Activated CD8-positive, alpha-beta memory T cell treated with anti-CD3 and anti-CD28 coated beads, Interleukin-2, amount 50 U/mL, for 48 hours (primary cell): ENCODE measurements around the gene GLIS1.
A peak's percentile ranks its signal among the peaks of the same experiment; 100 is the strongest.

Experiments used
- DNase-seq: peaks from one replicate; pipeline ENCODE4 v3.0.0-alpha.2; 2020

GLIS1 gene

DNA sequence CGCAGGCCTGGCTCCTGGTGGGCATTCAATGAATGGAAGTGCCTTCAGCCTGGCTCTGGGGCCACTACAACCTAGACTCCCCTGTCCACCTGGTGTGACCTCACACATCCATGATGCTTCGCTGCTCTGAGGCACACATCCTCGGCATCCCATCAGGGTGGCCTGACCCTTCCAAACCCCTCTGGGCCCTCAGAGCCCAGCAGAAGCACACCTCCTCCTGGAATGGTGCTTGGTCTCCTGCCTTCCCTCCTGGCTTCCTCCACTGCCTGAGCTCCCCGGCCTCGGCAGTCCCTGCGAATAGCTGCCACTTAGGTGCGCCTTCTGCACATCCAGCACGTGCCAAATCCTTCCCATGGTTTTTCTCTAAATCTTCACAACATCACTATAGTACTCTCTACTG, 133.8 kb downstream of the GLIS1 start:
- no peak for DNase-seq

GRCh38 chr1:53604291-53604919, 134.6 kb downstream of the GLIS1 start:
- DNase-seq: no peak

- DNase-seq: no peak
These were observed 135.5 kb downstream of the GLIS1 start for GRCh38 chr1:53603431-53603830.

- DNase-seq: no peak
These were observed 136.8 kb downstream of the GLIS1 start for GRCh38 chr1:53601867-53602775.

GRCh38 chr1:53601031-53601745, 137.8 kb downstream of the GLIS1 start:
- no peak for DNase-seq

- DNase-seq: no peak
These were observed 138.4 kb downstream of the GLIS1 start for GRCh38 chr1:53600561-53600960.

GRCh38 chr1:53600001-53600400, 139.0 kb downstream of the GLIS1 start:
- DNase-seq: no peak

- DNase-seq: no peak
These were observed 139.5 kb downstream of the GLIS1 start for GRCh38 chr1:53599481-53599880.

DNA sequence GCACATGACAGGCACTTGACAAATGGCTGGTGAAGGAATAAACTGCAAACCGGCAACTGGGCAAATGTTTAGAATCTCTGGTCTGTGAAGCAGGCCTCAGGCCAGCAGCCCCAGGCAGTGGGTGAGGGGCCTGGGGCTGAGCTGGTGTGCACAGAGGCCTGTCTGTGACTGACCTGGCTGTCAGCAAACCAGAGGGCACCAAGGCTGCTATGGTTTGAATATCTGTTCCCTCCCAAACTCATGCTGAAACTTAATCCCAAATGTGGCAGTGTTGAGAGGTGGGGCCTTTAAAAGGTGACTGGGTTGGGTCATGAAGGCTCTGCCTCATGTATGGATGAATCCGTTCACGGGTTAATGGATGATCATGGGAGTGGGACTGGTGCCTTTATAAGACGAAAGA, 140.0 kb downstream of the GLIS1 start:
- no peak for DNase-seq

GRCh38 chr1:53595906-53596305, 143.1 kb downstream of the GLIS1 start:
- DNase-seq: no peak

- no peak for DNase-seq
These were observed 144.4 kb downstream of the GLIS1 start for GRCh38 chr1:53594391-53595180.

DNA sequence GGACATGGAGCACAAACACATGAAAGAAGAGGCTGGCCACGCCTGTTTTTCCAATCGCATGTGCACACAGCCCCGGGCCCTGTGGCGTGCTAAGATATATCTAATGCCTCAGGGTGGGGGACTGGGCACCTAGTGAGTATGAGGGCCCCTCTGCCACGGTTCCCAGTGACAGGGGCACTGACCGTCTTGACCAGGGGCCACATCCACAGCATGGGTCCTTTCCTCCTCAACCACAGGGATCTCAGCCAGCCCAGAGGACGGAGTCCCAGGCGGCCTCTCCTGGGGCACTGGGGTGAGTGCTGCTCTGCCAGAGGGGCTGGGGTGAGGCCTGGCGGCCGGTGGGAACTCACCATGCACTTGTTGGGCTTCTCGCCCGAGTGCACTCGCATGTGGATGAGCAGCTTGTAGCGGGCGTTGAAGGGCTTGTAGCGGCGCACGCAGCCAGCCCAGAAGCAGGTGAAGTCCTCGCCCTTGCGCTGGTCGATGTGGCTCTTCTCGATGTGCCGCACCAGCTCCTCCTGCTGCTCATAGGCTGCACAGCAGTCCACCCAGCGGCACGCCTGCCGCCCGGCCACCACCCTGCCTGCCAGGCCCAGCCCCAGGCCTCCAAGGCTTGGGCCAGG, 145.1 kb downstream of the GLIS1 start:
- DNase-seq: no peak

GRCh38 chr1:53592985-53593757, 145.8 kb downstream of the GLIS1 start:
- no peak for DNase-seq

DNA sequence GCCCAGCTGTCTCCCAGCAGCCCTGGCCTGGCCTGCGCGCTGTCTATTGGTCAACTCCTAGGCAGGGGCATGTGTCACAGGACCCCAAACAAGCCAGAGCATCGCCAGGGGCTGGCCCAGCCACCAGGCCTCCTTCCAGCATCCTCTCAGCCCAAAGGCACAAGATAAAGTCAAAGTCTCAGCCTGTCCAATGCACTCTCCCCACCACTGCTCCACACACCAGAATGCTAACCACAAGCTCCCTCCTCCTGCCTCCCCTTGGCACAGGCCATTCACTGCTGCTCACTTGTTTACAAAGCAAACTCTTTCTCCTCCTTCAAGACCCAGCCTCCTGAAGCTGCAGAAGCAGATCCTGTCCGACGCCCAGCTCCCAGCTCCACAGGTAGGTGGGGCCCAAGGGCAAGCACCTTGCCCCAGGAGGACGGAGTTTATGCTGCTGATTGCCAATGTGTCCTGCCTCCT, 146.4 kb downstream of the GLIS1 start:
- no peak for DNase-seq

GRCh38 chr1:53591924-53592323, 147.0 kb downstream of the GLIS1 start:
- DNase-seq: no peak

DNA sequence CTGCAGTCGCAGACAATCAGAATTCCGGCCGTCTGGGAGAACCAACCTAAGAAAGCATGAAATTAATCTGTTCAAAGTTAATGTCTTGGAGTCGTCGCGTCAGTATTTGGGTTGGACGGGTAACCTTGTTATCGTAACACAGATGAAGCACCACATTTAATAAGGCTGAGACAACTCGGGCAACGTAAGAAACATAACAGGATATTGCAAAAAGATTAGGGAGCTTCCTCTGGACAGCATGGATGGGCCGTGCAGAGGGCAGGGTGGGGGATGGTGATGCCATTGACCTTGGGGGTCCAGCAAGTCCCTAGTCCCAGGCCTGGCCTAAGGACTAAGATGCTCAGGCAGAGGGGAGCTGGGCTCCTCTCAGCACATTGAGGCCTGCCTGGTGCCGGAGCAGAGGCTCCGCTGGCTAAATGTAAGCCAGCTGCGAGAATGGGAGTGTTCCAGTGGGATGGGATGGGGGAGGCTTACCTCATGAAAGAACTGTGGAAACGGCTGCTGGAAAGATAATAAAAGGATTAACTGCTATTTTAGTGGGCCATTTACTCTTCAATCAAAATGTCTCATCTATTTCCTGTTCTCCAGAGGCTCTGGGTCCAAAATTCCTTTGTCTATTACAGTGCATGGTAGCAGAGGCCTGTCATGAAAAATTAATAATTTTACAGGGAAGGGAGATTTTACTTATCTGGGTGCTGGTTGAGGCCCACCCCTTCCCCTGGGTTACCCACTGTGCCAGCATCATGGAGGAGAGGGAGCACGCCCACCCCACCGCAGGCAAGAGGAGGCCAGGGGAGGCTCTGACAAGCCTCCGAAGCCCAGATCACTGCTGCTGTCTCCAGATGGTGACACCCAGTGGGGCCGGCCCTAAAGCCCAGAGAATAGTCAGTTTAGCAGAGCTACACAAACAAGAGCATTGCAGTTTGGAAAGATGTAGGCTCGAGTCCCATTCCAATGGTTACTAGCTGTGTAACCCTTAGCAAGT, 148.1 kb downstream of the GLIS1 start:
- no peak for DNase-seq

DNA sequence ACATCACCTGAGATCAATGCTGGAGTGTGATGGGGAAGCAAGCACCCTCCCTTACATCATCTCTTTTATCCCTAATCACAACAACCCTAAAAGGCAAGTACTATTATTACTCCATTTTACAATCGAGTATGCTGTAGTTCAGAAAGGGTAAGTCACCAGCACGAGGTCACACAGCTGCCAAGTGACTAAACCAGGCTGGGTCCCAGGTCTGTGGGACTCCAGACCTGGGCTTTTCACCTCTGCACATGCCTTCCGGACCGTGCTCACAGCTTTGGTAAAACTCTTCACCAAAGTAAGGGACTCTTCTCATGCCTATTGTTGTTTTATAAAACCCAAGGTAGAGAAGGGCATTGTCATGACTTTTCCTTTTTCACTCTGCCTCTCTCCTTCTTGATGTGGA, 148.9 kb downstream of the GLIS1 start:
- no peak for DNase-seq

- peak; percentile 13 for DNase-seq
These were observed 149.7 kb downstream of the GLIS1 start for GRCh38 chr1:53589043-53589887.
